ENCODE results near the gene PAX5. TPM values are rescaled to one million over a fixed set of nuclear protein-coding genes. Genes with fewer than 3 reads are reported as not detected.

The PAX5 gene
- total and polyA plus RNA-seq, 2 donors (not counting 1 experiment from before 2014, with no cell fraction given), result 196 to 275 TPM

- Mint-ChIP-seq H3K27me3 (no peaks in the 10 kb centered on the region), H3K27ac (peak overlapping the region; percentile 87), H3K4me1 (peaks cover 45% of the 10 kb centered on the region), H3K9me3 (ENCODE audit: insufficient read depth) (no peaks in the 10 kb centered on the region), H3K4me3 (no peak overlapping the region)
- Histone ChIP-seq H4K20me1 (ENCODE audit: control insufficient read depth, insufficient read depth, low read length, poor library complexity, severe bottlenecking) (peaks cover 95% of the 10 kb centered on the region), H3K4me2 (replicated peaks; ENCODE audit: low read depth, low read length, poor library complexity, severe bottlenecking) (no peak overlapping the region), H3K27me3 (replicated peaks in 1 of 4; ENCODE audit: control extremely low read depth in 1 of 4, control insufficient read depth in 3 of 4, insufficient read depth in 4 of 4, low read length in 3 of 4) (no peaks in the 10 kb centered on the region), H2AFZ (ENCODE audit: insufficient read depth, low read depth, low read length, poor library complexity, severe bottlenecking) (no peak overlapping the region), H3K4me1 (ENCODE audit: control insufficient read depth in 2 of 2, insufficient read depth in 2 of 2, low read length in 2 of 2) (peaks cover 0 to 25% of the 10 kb centered on the region in 2 donors), H3K9ac (ENCODE audit: low read length) (no peak overlapping the region), H3K79me2 (ENCODE audit: control insufficient read depth, insufficient read depth, low read length) (peaks cover 99% of the 10 kb centered on the region), H3K9me3 (ENCODE audit: control extremely low read depth in 1 of 3, control insufficient read depth in 2 of 3, insufficient read depth in 1 of 3, low read length in 2 of 3) (no peaks in the 10 kb centered on the region), H3K36me3 (replicated peaks in 1 of 2; ENCODE audit: control extremely low read depth in 1 of 2, control insufficient read depth in 1 of 2, extremely low read depth in 1 of 2, insufficient read depth in 2 of 2, low read length in 1 of 2) (peaks cover 0 to 98% of the 10 kb centered on the region in 2 experiments), H3K27ac (ENCODE audit: low read length in 2 of 2) (peak overlapping the region in 1 of 2 donors; percentile 55), H3K4me3 (ENCODE audit: control extremely low read depth in 1 of 5, extremely low read depth in 1 of 5, insufficient read depth in 1 of 5, low read depth in 2 of 5, low read length in 4 of 5) (no peak overlapping the region)
- POLR2A ChIA-PET, result no interaction called here
- CTCF ChIA-PET, result interaction anchor here (1.8 kb wide), 1 partner anchor 28 kb away, joined by 8 read pairs; no protein-coding TSS in a partner anchor
- DNase-seq, result no peak
- intact Hi-C loops (cut with micrococcal nuclease), result loop anchor here (10.0 kb wide), 1 partner anchor 53 kb away; no protein-coding TSS in a partner anchor
- no peak for ATAC-seq (ENCODE audit: low read depth)
- WGBS (ENCODE audit: insufficient coverage), result 65% methylated on average over 5 of the region's 7 CpGs
- TF ChIP-seq EZH2 (IDR thresholded peaks at IDR 0.05; ENCODE audit: borderline replicate concordance, insufficient read depth, low read depth, low read length, poor library complexity, severe bottlenecking) (no peak), CTCF (IDR thresholded peaks at IDR 0.05) (no peak)
Observed at GRCh38 chr9:36901528-36901927, 132.5 kb downstream of the PAX5 start.

- POLR2A ChIA-PET, result no interaction called here
- no peak for ATAC-seq (ENCODE audit: low read depth)
- DNase-seq, result no peak
- H3K36me3 ChIP-seq (replicated peaks in 1 of 2; ENCODE audit: control extremely low read depth in 1 of 2, control insufficient read depth in 1 of 2, extremely low read depth in 1 of 2, insufficient read depth in 2 of 2, low read length in 1 of 2), result peaks cover 0 to 98% of the 10 kb centered on the region in 2 experiments
- no peak overlapping the region for H2AFZ ChIP-seq (ENCODE audit: insufficient read depth, low read depth, low read length, poor library complexity, severe bottlenecking)
- H3K9me3 Mint-ChIP-seq (ENCODE audit: insufficient read depth), result no peaks in the 10 kb centered on the region
- no peak overlapping the region for H3K4me3 ChIP-seq (ENCODE audit: control extremely low read depth in 1 of 5, extremely low read depth in 1 of 5, insufficient read depth in 1 of 5, low read depth in 2 of 5, low read length in 4 of 5)
- WGBS (ENCODE audit: insufficient coverage), result 85% methylated on average over 6 of the region's 6 CpGs
- TF ChIP-seq CTCF (IDR thresholded peaks at IDR 0.05) (no peak), EZH2 (IDR thresholded peaks at IDR 0.05; ENCODE audit: borderline replicate concordance, insufficient read depth, low read depth, low read length, poor library complexity, severe bottlenecking) (no peak)
- H3K27me3 Mint-ChIP-seq, result no peaks in the 10 kb centered on the region
- peaks cover 43% of the 10 kb centered on the region for H3K4me1 Mint-ChIP-seq
- H3K27ac ChIP-seq (ENCODE audit: low read length in 2 of 2), result peak overlapping the region in 1 of 2 donors; percentile 55
- peaks cover 95% of the 10 kb centered on the region for H4K20me1 ChIP-seq (ENCODE audit: control insufficient read depth, insufficient read depth, low read length, poor library complexity, severe bottlenecking)
- H3K4me3 Mint-ChIP-seq, result no peak overlapping the region
- CTCF ChIA-PET, result interaction anchor here (1.8 kb wide), 1 partner anchor 28 kb away, joined by 8 read pairs; no protein-coding TSS in a partner anchor
- H3K9me3 ChIP-seq (ENCODE audit: control extremely low read depth in 1 of 3, control insufficient read depth in 2 of 3, insufficient read depth in 1 of 3, low read length in 2 of 3), result no peaks in the 10 kb centered on the region
- peaks cover 99% of the 10 kb centered on the region for H3K79me2 ChIP-seq (ENCODE audit: control insufficient read depth, insufficient read depth, low read length)
- no peak overlapping the region for H3K4me2 ChIP-seq (replicated peaks; ENCODE audit: low read depth, low read length, poor library complexity, severe bottlenecking)
- H3K4me1 ChIP-seq (ENCODE audit: control insufficient read depth in 2 of 2, insufficient read depth in 2 of 2, low read length in 2 of 2), result peaks cover 0 to 25% of the 10 kb centered on the region in 2 donors
- no peak overlapping the region for H3K9ac ChIP-seq (ENCODE audit: low read length)
- no peaks in the 10 kb centered on the region for H3K27me3 ChIP-seq (replicated peaks in 1 of 4; ENCODE audit: control extremely low read depth in 1 of 4, control insufficient read depth in 3 of 4, insufficient read depth in 4 of 4, low read length in 3 of 4)
- H3K27ac Mint-ChIP-seq, result peak overlapping the region; percentile 75
- intact Hi-C loops (cut with micrococcal nuclease), result loop anchor here (10.0 kb wide), 1 partner anchor 54 kb away; no protein-coding TSS in a partner anchor
Observed at GRCh38 chr9:36900856-36901220, 133.2 kb downstream of the PAX5 start.

Data from B cell (primary cell).